Osteoblast (primary cell): Measurements from ENCODE around the gene TNS3. TPM values are rescaled to one million over a fixed set of nuclear protein-coding genes. Genes with fewer than 3 reads are reported as not detected.

Source experiments
- DNase-seq: peaks from one replicate; pipeline ENCODE4 v3.0.0; 2011; ENCODE audit warnings: low spot score, mixed read lengths; ENCODE audit not compliant: insufficient read length; ENCODE audit errors: missing footprints
- H2AFZ ChIP-seq: 2 replicates; pipeline ENCODE4 v1.6.0; 2011; ENCODE audit warnings: mild to moderate bottlenecking, low read length
- H3K27ac ChIP-seq: 2 replicates; pipeline ENCODE4 v1.5.1; 2011; ENCODE audit warnings: mild to moderate bottlenecking, low read depth, low read length, moderate library complexity
- H3K27me3 ChIP-seq: 2 replicates; pipeline ENCODE4 v1.6.0; 2012; ENCODE audit warnings: mild to moderate bottlenecking, control low read depth, inconsistent platforms, low read length, moderate library complexity; ENCODE audit not compliant: insufficient read depth
- H3K36me3 ChIP-seq: 2 replicates; pipeline ENCODE4 v1.5.1; 2011; ENCODE audit warnings: mild to moderate bottlenecking, low read length, control low read depth, moderate library complexity; ENCODE audit not compliant: insufficient read depth
- H3K4me1 ChIP-seq: 2 replicates; pipeline ENCODE4 v1.5.1; 2011; ENCODE audit warnings: mild to moderate bottlenecking, low read length, control low read depth, moderate library complexity; ENCODE audit not compliant: insufficient read depth
- H3K4me2 ChIP-seq: 2 replicates; pipeline ENCODE4 v1.6.0; 2011; ENCODE audit warnings: mild to moderate bottlenecking, low read length; ENCODE audit not compliant: insufficient read depth
- H3K4me3 ChIP-seq: fragments of 200-600 bp; sonication (generic); 3 replicates; pipeline ENCODE4 v1.5.1; 2012; ENCODE audit warnings: mild to moderate bottlenecking, low read length, inconsistent platforms; ENCODE audit not compliant: insufficient read depth
- H3K79me2 ChIP-seq: 2 replicates; pipeline ENCODE4 v1.6.0; 2012; ENCODE audit warnings: mild to moderate bottlenecking, low read length, control low read depth, inconsistent platforms; ENCODE audit not compliant: insufficient read depth
- H3K9me3 ChIP-seq: 2 replicates; pipeline ENCODE4 v1.5.1; 2011; ENCODE audit warnings: low read depth, low read length, control low read depth
- H4K20me1 ChIP-seq: 2 replicates; pipeline ENCODE4 v1.6.0; 2012; ENCODE audit warnings: mild to moderate bottlenecking, low read length, control low read depth; ENCODE audit not compliant: insufficient read depth
- CTCF ChIP-seq: IDR thresholded peaks from 2 replicates; pipeline ENCODE4 v1.5.1; 2011; ENCODE audit warnings: mild to moderate bottlenecking, low read depth, low read length, moderate library complexity; ENCODE audit errors: extremely low read depth
- total RNA-seq: library from RNA; depleted of rRNA; stranded (reverse); fragments of >200 nt; gene quantifications from 2 replicates; pipeline ENCODE4 v1.2.3, GENCODE V29; 2012

The TNS3 gene
- total RNA-seq, 1 donor: 67.3 TPM

DNA sequence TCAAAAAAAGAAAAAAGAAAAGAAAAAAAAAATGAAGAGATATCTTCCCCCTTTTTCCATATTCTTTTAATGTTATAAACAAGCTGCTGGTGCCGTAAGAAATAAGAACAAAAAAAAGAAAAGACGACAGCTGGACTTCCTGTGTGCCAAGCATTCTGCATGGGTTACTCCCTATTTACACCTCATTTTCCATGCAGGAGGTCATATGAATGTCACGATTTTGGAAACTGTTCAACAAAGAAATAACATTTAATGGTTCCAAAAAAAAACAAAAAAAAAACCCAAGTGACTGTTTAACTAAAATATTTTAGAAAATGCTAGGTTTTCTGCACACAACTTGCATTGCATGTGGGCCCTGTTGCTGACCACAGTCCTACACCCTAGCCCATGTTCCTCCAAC is 159.3 kb downstream of the TNS3 start:
- H3K4me2 ChIP-seq: no peak overlapping the region
- no peaks in the 10 kb centered on the region for H3K79me2 ChIP-seq
- H3K4me3 ChIP-seq: no peak overlapping the region
- H4K20me1 ChIP-seq: peaks cover 10% of the 10 kb centered on the region
- no peak overlapping the region for H2AFZ ChIP-seq
- H3K9me3 ChIP-seq: no peaks in the 10 kb centered on the region
- no peaks in the 10 kb centered on the region for H3K27me3 ChIP-seq
- no peak overlapping the region for H3K27ac ChIP-seq
- no peak for TF ChIP-seq CTCF
- peaks cover 61% of the 10 kb centered on the region for H3K36me3 ChIP-seq
- no peak for DNase-seq
- peaks cover 7% of the 10 kb centered on the region for H3K4me1 ChIP-seq

GRCh38 chr7:47421456-47421855 is 160.5 kb downstream of the TNS3 start:
- peaks cover 6% of the 10 kb centered on the region for H4K20me1 ChIP-seq
- H2AFZ ChIP-seq: no peak overlapping the region
- H3K4me3 ChIP-seq: no peak overlapping the region
- H3K79me2 ChIP-seq: no peaks in the 10 kb centered on the region
- no peaks in the 10 kb centered on the region for H3K27me3 ChIP-seq
- DNase-seq: no peak
- no peaks in the 10 kb centered on the region for H3K9me3 ChIP-seq
- peaks cover 7% of the 10 kb centered on the region for H3K4me1 ChIP-seq
- no peak overlapping the region for H3K27ac ChIP-seq
- H3K36me3 ChIP-seq: peaks cover 55% of the 10 kb centered on the region
- TF ChIP-seq CTCF: no peak
- no peak overlapping the region for H3K4me2 ChIP-seq

- Histone ChIP-seq H3K27me3 (no peaks in the 10 kb centered on the region), H3K27ac (no peak overlapping the region), H3K9me3 (no peaks in the 10 kb centered on the region), H3K4me3 (no peak overlapping the region), H3K4me1 (peaks cover 7% of the 10 kb centered on the region), H3K79me2 (no peaks in the 10 kb centered on the region), H3K4me2 (no peak overlapping the region), H3K36me3 (peaks cover 55% of the 10 kb centered on the region), H2AFZ (no peak overlapping the region), H4K20me1 (peaks cover 11% of the 10 kb centered on the region)
- TF ChIP-seq CTCF: no peak
- DNase-seq: no peak
Measured at GRCh38 chr7:47420122-47420780, 161.7 kb downstream of the TNS3 start.

GRCh38 chr7:47419471-47419870 is 162.4 kb downstream of the TNS3 start:
- no peak overlapping the region for H3K4me2 ChIP-seq
- peak overlapping the region; percentile 57 for H3K27ac ChIP-seq

More at GRCh38 chr7:47419471-47419870, 162.4 kb downstream of the TNS3 start:
- H4K20me1 ChIP-seq: peaks cover 11% of the 10 kb centered on the region
- TF ChIP-seq CTCF: no peak
- no peak overlapping the region for H3K4me3 ChIP-seq
- H3K9me3 ChIP-seq: no peaks in the 10 kb centered on the region
- peaks cover 7% of the 10 kb centered on the region for H3K4me1 ChIP-seq
- DNase-seq: no peak
- H3K27me3 ChIP-seq: no peaks in the 10 kb centered on the region
- peaks cover 59% of the 10 kb centered on the region for H3K36me3 ChIP-seq
- no peak overlapping the region for H2AFZ ChIP-seq
- no peaks in the 10 kb centered on the region for H3K79me2 ChIP-seq
